ENCODE data around the gene SYNPO.

SYNPO gene

DNA sequence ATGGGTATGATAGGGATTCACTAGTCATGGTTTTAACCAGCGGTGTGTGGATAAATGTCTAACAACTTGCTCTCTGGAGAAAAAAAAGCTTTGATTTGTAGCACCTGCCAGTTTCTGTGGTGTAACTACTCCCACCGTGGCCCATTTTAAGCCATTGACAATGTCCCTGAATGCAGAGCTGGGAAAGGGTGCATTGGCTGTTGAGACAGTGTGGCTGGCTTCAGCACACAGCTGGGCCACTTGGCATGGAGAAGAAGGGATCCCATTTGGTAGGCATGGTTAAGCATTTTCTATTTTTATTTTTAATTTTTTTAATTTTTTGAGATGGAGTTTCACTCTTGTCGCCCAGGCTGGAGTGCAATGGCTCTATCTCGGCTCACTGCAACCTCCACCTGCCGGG, 31.5 kb upstream of the SYNPO start:
- no peak for DNase-seq

DNA sequence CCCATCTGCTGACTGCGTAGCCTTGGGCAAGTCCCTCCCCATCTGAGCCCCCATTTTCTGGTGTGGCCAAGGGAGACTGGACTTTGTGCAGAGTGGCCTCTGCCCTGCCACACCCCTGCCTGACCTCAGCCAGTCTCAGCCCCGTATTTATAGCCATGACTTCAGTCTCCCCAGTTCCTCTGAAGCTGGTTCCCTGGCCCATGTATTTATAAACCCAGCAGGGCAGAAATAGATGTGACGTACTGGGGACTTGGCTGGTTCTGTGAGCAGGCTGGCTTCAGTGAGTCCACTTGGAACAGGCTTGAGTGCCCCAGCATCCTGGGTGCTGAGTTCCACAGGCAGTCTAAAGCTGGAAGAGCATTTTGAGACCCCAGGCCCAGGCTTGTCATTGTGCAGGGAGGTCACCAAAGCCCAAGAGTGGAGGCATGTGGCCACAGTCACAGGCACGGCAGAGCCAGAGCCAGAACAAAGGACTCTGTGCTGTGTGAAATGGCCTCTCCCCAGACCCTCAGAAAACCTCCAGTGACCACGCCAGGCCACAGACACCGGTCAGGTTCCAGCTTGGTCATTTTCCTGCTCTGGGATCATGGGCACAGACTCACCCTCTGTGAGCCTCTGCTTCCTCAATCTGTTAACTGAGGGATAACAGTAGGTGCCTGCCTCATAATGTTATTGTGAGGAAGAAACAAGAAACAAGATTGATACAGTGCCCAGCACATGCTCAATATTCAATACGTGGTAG, 30.4 kb upstream of the SYNPO start:
- DNase-seq: no peak

DNA sequence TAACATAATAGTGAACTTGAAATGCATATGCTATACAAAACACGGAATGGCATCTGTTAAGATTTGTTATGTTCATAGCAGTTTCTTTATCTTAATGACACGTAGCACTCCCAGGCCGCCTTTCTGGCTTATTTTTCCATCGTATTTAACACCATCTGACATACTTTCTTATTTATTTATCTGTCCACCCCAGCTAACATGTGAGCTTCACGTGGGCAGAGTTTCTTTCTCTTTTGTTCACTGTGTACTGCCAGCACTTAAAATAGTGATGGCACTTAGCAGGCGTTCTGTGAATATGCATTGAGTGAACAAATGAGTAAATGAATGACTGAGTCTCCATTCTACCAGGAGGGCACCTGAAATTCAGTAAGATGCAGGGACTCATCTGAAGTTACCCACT, 29.4 kb upstream of the SYNPO start:
- DNase-seq: no peak

DNA sequence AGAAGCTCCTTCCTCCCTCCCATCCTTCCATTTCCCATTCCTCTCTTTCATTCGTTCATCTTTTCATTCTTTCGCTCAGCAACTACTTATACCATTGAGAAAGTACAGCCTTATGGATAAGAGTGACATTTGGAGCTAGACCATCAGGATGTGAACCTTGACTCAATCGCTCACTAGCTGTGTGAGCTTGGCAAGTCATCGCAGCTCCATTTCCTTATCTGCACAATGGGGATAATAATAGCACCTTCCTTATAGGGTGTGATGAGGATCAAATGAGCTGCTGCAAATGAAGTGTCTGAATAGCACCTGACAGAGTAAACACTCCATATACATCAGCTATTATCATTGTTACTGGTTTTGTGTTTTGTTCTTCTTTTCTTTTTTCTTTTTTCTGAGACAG, 28.1 kb upstream of the SYNPO start:
- DNase-seq: no peak

DNA sequence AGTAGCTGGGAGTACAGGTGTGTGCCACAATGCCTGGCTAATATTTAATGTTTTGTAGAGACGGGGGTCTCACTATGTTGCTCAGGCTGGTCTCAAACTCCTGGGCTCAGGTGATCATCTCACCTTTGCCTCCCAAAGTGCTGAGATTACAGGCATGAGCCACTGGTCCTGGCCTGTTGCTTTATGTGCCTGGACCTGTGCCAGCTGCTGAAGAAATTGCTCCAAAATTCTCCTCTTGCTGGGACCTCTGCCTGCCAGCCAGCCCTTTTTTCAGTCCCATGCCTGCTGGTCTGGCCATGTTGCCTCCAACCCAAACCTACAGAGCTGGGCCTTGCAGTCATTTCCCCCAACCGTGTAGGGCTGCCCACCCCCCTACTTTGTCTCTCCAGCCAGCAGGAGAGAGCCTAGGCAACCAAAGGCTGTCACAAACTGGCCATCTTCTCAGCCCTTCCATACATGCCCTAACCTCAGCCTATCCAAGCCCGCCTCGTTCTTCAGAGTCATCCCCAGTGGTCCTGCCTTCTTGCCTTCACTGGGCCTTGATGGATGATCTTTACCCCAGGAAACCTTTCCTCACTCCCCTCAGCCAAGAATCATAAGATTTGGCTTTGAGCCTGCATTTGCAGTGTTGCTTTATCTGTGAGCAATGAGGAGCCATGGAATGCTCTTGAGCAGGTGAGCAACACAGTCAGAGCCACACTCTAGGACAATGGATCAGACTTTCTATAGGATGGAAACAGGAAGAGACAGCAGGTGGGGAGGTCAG, 27.4 kb upstream of the SYNPO start:
- no peak for DNase-seq

DNA sequence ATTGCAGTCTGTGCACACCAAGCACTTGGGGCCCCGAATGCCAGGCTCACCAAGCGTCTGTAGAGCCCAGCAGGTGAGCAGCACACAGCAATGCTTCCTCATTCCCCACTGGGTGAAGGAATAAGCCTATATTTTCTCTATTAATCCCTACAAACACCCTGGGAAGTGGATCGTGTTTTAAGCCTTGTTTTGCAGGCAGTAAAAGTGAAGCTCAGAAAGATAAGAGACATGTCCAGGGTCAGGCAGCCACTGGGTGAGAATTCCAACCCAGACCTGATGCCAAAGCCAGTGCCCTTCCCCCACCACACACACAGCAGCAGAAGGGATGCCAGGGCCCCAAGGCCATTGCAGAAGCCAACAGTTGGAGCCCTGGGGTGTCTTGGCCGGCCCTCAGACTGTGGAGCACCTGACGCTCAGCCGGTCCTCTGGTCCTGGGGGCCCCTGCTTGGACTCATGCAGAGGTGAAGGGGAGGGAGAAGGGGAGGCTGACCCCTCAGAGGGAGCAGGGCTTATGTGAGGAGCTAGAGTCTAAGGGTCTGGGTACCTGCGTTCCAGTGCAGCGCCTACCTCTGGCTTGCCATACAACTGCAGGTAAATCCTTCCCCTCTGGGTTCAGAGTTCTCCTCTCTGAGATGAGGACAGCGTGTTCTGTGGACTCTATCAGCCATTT, 26.3 kb upstream of the SYNPO start:
- DNase-seq: no peak

DNA sequence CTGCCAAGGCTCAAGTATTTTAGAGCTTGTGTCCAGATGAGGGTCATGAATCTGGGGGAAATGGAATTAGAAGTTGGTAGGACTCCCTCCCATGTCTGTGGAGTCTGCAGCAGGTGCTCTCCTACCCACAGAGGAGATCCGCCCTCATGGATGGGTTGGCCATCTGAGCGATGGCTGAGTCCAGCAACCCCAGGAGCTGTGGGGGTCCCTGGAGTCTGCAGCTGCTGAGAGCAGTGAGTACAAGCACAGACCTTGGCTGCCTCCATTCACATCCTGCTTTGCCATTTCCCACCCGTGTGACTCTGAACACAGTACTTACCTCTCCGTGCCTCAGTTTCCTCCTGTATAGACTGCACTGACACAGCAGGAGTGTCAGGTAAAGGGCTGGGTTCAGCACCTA, 25.8 kb upstream of the SYNPO start:
- no peak for DNase-seq

DNA sequence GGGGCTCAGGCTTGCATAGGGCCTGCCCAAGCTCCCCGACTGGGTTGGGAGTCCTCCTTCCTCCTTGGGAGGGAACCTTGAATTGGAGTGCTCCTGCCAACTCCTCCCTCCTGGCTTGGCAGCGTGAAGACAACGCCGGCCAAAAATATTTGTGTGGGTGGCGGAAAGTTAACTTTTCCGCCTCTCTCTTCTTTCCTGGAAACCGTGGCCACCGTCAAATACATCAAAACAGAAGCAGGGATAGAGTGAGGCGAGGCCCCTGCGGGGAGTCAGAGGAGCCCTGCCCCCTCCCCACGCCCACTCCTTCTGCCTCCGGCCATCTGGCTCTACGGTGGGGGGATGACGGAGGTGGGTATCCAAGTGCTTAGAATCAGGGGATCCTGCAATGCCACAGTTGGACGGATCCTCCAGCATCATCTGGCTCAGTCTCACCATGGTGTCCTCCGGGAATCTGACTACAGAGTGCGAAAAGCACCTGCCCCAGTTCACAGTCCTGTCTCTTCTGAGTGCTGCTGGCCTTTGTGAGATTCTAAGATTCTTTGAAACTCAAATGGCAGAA, 25.2 kb upstream of the SYNPO start:
- no peak for DNase-seq

DNA sequence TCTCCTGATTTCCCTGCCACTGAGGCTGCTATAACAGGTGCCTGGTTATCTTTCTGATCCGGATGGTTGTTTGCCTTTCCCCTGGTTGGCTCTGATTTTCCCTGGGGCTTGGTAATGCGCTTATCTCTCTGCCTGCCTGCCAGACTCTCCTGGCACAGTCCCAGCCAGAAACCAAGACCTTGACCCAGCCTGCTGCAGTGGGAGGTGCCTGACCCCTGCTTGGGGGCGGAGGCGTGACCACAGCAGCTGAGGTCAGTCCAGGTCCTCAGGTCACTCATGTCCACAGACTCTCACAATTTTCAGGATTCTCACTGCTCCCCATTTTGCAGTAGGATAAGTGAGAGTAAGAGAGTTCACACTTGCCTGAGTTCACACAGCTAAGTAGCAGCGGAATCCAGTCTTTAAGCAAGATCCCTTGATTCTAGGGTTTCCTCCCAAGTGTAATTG, 24.4 kb upstream of the SYNPO start:
- DNase-seq: no peak

DNA sequence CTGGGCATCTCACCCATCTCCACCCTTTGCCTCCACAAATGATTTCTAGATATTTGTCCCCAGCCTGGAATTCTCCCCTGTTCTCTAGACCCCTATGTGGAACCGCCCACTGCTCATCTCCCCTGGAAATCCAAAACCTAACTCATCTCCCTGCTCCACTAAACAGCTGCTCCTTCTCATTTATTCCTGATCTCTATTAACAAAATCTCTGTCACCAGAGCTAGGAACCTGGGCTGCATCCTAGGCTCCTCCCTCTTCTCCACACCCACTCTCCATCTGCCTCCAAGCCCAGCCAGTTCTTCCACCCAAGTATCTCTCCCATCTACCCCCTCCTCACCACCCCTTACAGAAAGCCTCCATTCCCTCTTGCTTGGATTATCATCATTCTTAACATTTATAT, 24.0 kb upstream of the SYNPO start:
- DNase-seq: no peak

DNA sequence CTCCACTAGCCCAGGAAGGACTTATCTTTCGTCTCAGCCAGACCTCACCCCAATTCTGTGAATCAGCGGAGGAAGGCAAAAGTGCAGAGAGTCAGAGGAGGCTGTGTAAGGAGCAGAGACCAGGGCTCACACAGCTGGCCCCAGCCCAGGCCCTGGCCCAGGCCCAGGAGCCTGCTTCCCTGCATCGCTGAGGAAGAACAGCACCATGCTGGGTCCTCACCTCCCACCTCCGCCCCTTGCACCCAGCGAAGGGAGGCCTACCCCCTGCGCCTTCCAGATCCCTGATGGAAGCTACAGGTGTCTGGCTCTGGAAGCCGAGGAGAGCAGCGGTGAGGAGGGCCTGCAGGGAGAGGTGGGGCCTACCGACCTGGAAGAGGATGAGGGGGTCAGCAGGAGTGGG, 22.3 kb upstream of the SYNPO start:
- no peak for DNase-seq

DNA sequence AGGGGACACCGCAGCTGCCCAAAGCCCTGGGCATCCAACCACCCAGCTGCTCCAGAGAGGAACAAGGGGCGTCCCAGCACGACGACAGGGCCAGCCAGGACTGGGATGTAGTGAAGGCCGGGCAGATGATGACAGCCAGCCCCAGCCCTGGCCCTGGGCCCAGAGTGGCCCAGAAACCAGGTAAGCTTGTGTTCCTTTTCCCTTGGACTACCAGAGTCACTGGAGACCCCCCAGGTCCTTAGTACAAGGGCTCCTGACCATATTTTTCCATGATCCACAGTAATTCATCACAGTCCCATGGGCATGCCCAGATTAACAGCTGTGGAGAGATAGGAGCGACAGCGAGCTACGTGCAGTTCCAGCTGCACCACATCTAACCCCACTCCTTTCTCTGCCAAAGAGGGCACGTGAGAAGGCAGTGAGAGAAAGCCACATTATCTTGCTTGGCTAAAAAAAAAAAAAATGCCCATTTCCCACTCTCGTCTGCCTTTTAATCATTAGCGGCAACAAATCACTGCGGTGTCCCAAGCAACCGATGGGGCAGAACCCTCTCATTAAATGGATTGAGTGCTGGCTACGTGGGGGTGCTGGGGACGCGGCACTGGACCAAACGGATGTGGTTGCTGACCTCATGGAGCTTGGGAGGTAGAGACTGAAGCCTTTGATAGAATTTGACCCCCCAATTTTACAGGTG, 21.7 kb upstream of the SYNPO start:
- no peak for DNase-seq

DNA sequence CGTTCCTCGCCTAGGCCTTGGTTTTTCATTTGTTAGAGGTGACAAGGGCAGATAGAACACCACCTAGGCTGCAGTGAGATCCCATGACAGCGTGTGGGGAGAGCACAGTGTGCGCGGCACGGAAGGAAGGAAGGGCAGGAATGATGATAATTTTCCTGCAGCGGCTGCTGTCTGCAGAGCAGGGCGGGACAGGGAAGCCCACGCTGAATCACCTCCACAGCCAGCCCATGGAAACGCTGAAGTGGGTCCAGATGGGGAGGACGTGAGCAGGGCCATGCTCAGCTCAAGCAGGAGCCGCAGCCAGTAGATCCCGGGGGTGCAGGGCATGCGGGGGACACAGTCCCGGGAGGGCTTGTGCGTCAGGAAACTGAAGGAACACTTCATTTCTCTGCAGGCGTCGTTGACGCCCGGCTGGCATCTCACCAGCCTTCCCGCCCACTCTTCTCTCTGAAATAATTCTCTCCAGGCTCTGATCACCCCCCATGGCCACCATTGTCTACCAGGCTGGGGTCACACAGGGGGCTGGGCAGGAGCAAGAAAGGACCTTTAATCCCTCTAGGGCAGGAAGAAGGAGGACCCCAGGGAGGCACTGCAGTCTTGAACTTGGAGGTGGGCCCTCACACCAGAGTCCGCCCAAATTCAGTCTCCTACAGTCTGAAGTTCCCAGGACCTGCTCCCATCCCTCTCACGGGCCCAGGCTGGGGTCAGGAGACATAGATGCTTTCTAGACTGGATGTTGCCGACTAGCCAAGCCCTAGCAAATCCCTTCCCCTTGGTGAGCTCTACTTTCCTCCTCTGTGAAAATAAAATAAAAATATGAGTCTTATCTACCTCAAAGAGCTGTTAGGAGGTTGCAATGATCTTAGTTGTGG, 20.9 kb upstream of the SYNPO start:
- no peak for DNase-seq

DNA sequence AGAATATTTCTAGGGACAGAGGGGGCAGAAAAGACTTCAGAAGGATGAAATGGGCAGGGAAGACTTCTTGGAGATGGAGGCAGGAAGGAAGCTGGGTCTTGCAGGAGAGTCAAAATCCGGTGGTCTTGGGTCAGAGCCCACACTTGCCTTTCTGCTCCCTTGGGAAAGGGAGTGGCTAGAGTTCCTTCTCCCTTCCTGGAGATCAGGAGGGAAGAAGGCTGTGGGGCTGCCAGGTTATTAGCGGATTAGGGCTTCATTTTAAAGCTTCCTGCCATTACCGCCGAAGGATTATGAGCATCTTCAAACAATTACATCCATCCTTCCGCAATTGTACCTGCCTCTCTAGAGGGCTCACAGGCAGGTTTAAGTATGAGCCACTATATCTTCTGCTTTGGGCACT, 19.2 kb upstream of the SYNPO start:
- no peak for DNase-seq

DNA sequence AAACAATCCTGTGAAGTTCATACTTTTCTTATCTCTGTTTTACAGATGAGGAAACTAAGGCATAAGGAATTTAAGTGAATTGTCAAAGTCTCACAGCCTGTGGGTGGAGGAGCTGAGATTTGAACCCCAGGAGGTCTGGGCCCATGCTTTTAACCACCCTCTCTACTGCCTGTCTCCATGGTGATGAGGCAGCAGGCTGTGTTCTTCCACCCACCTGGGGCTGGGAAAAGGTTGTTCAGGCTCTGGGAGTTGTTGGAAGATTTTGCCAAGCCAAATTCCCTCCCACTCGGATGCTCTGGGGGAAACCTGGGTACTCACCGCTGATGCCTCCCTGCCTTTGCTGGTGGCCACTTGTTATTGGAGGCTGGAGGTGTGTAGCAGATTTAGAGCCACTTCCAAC, 18.3 kb upstream of the SYNPO start:
- no peak for DNase-seq

DNA sequence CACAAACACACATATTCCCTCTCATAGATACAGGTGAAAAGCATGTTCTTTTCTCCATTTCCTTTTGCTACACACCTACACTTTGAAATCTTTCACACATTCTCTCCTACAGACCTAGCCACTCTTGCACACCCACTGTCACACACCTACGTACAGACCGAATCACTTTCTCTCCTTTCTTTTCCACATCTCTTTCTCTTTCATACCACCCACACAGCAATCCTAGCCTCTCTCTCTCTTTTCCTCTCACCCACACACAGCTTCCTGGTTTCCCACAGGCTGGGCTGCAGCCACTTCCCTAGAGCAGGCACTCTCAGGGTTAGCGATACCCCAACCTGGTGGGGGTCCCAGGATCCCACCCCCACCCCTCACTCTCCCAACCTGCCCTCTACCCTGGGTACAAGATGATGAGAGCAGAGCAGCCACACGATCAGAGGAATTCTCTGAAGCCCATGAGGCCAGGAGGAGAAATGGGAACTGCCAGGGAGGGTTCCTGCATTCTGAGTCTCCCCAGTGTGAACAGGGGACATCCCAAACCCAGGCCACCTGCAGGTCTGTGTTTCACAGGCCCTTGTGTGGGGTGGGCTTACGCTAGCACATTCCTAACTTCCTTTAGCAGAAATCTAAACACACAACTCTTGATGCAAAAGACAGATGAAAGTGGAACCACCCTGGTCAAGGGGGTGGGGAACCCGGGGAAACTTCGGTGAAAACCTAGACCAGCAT, 17.1 kb upstream of the SYNPO start:
- DNase-seq: peak; percentile 22

DNA sequence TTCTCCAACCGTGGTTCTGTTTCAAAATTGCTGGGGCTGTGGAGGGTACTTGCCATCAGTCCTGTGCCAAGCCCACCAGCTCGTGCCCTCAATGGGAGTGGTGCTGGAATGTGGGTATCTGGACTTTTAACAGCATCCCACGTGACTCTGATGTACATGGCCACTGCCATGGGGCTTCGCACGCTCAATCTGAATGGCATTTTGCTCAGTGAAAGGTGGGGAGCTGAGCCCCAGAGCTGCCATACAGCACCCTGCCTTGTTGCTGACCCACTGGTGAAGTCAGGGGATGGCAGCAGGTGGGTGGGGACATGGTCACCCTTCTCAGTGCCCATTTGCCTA, 16.6 kb upstream of the SYNPO start:
- DNase-seq: peak in 1 of 2 experiments; percentile 27

DNA sequence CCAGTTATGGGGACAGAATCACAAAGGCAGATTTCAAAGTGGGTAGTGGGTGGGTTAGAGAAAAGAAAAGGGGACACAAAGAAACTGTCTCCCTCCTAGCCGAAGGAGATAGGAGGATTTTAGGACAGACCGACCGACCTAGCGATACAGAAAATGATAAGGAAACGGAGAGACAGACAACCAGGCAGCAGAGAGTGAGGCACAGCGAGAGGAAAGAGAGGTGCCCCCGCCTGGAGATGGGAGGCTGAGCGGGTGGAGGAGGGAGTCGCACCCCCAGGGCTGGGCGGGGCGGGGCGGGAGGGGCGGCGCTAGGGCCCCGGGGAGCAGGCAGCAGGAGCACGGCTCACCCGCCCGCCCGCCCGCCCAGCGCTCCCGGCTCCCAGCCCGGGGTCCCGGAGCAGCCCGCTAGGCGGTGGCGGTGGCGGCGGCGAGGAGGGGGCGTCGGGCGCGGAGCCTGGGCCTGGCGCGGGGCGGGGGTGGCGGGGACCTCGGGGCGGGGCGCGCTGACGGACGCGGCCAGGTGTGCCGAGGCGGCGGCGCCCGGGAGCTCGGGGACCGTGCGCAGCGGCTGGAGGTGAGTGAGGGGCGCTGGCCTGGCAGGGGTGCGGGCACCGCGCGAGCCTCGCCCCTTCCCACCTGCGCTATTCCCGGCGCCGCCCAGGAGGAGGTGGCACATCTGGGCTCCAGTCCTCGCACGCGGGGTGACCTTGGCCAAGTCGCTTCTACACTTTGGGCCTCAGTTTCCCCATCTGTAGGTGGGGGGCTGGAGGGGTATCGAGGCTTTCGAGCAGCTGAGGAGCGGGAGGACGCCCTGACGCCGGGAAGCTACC, 15.9 kb upstream of the SYNPO start:
- peak; percentile 32 to 47 for DNase-seq

DNA sequence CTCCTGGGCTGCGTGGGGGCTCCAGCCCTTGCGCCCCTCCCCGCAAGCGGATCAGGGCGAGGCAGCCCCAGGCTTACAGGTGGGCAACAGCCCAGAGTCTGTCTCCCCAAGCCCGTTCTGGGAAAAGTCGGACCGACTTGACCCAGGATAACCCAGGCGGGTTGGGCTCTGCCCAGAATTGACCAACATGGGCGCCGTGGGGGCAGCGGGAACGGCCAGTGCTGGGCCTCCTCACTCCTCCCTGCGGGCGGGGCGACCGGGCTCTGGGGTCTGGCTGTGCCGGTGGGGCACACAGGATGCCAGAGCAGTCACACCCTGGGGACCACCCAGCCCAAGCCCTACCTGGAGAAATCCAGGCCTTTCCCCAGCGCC, 15.3 kb upstream of the SYNPO start:
- no peak for DNase-seq

All from activated T-cell treated with anti-CD3 and anti-CD28 coated beads, Interleukin-2, amount 50 U/mL, for 48 hours (primary cell).